ENCODE data around the gene TEX51. TPM values are rescaled to one million over a fixed set of nuclear protein-coding genes. Genes with fewer than 3 reads are reported as not detected.

Gene TEX51
- polyA plus RNA-seq, 1 of the 3 experiments (the other 2 are of a cell fraction): not detected

- H3K27me3 ChIP-seq (ENCODE audit: insufficient read depth): no peaks in the 10 kb centered on the region
- POLR2A ChIA-PET: no interaction called here
- H3K4me1 ChIP-seq (ENCODE audit: control insufficient read depth in 1 of 2, insufficient read depth in 2 of 2, low read depth in 1 of 2, low read length in 1 of 2): peaks cover 0 to 33% of the 10 kb centered on the region in 2 experiments; a peak in 2 of 4 replicates
- 4% methylated on average over 7 of the region's 7 CpGs for WGBS (ENCODE audit: low lambda C conversion rate)
- H3K9ac ChIP-seq: no peak overlapping the region
- H3F3A ChIP-seq (replicated peaks; ENCODE audit: insufficient read depth): no peaks in the 10 kb centered on the region
- no peak overlapping the region for H3K4me2 ChIP-seq
- H3K4me3 ChIP-seq (ENCODE audit: low read depth in 2 of 2, low read length in 1 of 2): no peak overlapping the region
- no peak for TF ChIP-seq POLR2AphosphoS5 (IDR thresholded peaks at IDR 0.05; ENCODE audit: low read depth, low read length)
- peak; percentile 87 for TF ChIP-seq FOXJ3 (CRISPR knock-in tag; IDR thresholded peaks at IDR 0.05)
- TF ChIP-seq EP300 (IDR thresholded peaks at IDR 0.05; ENCODE audit: borderline replicate concordance in 1 of 2, low read depth in 1 of 2, low read length in 1 of 2): peak in 1 of 2 experiments; percentile 78; a peak in 2 of 4 replicates
- no peak for TF ChIP-seq REST (IDR thresholded peaks at IDR 0.05; ENCODE audit: low read depth, low read length)
- TF ChIP-seq RAD21 (IDR thresholded peaks at IDR 0.05; ENCODE audit: low read length): no peak; the same call in 1 of the 2 replicates
- no peak for TF ChIP-seq ZBTB33 (IDR thresholded peaks at IDR 0.05; ENCODE audit: borderline replicate concordance, low read depth)
- no peak for TF ChIP-seq USF1 (IDR thresholded peaks at IDR 0.05; ENCODE audit: borderline replicate concordance, low read depth)
- no peak for TF ChIP-seq JUND (IDR thresholded peaks at IDR 0.05)
- TF ChIP-seq GABPA (IDR thresholded peaks at IDR 0.05; ENCODE audit: low read depth): no peak
- TF ChIP-seq RCOR1 (IDR thresholded peaks at IDR 0.05; ENCODE audit: low read length): peak; percentile 56; the same call in 1 of the 2 replicates
- TF ChIP-seq USF2 (IDR thresholded peaks at IDR 0.05; ENCODE audit: borderline replicate concordance, low read depth, low read length): no peak; the same call in 1 of the 2 replicates
- TF ChIP-seq FOXM1 (IDR thresholded peaks at IDR 0.05; ENCODE audit: low read depth): no peak
- TF ChIP-seq SMC3 (IDR thresholded peaks at IDR 0.05; ENCODE audit: low read depth, low read length): peak; percentile 6; the same call in 1 of the 2 replicates
- TF ChIP-seq CHD2 (IDR thresholded peaks at IDR 0.05; ENCODE audit: low read length, partially characterized antibody): peak; percentile 52
- TF ChIP-seq TEAD4 (IDR thresholded peaks at IDR 0.05; ENCODE audit: borderline replicate concordance, insufficient read depth): no peak
- TF ChIP-seq TCF12 (IDR thresholded peaks at IDR 0.05): peak; percentile 42; the same call in 1 of the 2 replicates
- peak; percentile 74; the same call in 1 of the 2 replicates for TF ChIP-seq MXI1 (IDR thresholded peaks at IDR 0.05; ENCODE audit: low read depth, low read length)
- no peaks in the 10 kb centered on the region for H4K20me1 ChIP-seq (ENCODE audit: insufficient read depth)
- no peak overlapping the region for H2AFZ ChIP-seq (ENCODE audit: low read depth)
- CTCF ChIA-PET: interaction anchor here (1.0 to 2.0 kb wide), 4 partner anchors 24 to 170 kb away, joined by 3 to 7 read pairs (median 6); no protein-coding TSS in a partner anchor
- no peaks in the 10 kb centered on the region for H3K9me3 ChIP-seq
- H3K9me2 ChIP-seq: no peaks in the 10 kb centered on the region
- H3K79me2 ChIP-seq (ENCODE audit: insufficient read depth): no peaks in the 10 kb centered on the region
- H3K36me3 ChIP-seq (replicated peaks in 1 of 2; ENCODE audit: control insufficient read depth in 1 of 2, insufficient read depth in 2 of 2, low read length in 1 of 2): no peaks in the 10 kb centered on the region
- H3K27ac ChIP-seq (ENCODE audit: low read depth in 2 of 2, low read length in 1 of 2): peak overlapping the region in 1 of 2 experiments; percentile 93; a peak in 2 of 4 replicates
- DNase-seq: peak; percentile 84
Observed at GRCh38 chr2:126946318-126947102, 47.8 kb downstream of the TEX51 start.

Measured in SK-N-SH (cell line).